Measurements from ENCODE around the gene PARP4. TPM values are rescaled to one million over a fixed set of nuclear protein-coding genes. Genes with fewer than 3 reads are reported as not detected.
"Not testable (repeated sequence)": the region's sequence is repeated elsewhere in the genome, so short reads cannot be mapped to it uniquely, and the experiment has no call there.

Gene PARP4
- total RNA-seq, 2 donors from 2014 or later = 28.3 to 48.8 TPM

DNA sequence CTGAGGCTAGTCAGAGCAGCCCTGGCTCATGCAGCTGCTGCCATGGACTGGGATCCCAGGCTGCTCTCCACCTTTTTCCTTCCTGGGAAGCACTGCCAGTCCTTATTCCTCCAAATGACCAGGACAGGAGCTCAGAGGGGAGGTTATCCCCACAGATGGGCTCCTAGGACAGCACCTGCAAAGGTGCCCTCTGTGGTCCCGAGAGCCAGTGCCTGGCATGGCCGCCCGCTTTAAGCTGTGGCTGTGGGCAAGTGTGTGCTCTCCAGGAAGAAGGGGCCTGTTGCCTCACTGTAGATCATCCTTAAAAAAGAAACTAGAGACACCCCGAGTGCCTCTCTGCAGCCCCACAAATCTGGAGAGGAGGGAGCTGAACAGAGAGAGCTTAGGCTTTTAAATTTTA, 119.6 kb downstream of the PARP4 start:
- peaks cover 10% of the 10 kb centered on the region for H3K9me3 ChIP-seq
- ATAC-seq (ENCODE audit: insufficient number of reproducible peaks, low FRiP score, low read depth) = no peak
- TF ChIP-seq, protein P1, sequence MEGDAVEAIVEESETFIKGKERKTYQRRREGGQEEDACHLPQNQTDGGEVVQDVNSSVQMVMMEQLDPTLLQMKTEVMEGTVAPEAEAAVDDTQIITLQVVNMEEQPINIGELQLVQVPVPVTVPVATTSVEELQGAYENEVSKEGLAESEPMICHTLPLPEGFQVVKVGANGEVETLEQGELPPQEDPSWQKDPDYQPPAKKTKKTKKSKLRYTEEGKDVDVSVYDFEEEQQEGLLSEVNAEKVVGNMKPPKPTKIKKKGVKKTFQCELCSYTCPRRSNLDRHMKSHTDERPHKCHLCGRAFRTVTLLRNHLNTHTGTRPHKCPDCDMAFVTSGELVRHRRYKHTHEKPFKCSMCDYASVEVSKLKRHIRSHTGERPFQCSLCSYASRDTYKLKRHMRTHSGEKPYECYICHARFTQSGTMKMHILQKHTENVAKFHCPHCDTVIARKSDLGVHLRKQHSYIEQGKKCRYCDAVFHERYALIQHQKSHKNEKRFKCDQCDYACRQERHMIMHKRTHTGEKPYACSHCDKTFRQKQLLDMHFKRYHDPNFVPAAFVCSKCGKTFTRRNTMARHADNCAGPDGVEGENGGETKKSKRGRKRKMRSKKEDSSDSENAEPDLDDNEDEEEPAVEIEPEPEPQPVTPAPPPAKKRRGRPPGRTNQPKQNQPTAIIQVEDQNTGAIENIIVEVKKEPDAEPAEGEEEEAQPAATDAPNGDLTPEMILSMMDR (IDR thresholded peaks at IDR 0.05) = no peak
- H3K36me3 ChIP-seq = no peaks in the 10 kb centered on the region
- H3K27ac ChIP-seq = no peak overlapping the region
- H3K4me3 ChIP-seq = no peak overlapping the region
- H3K27me3 ChIP-seq (replicated peaks; ENCODE audit: insufficient read depth) = no peaks in the 10 kb centered on the region
- H3K4me1 ChIP-seq (ENCODE audit: control insufficient read depth in 1 of 2, low read depth in 2 of 2) = no peaks in the 10 kb centered on the region
- no peak for DNase-seq (ENCODE audit: low spot score)

DNA sequence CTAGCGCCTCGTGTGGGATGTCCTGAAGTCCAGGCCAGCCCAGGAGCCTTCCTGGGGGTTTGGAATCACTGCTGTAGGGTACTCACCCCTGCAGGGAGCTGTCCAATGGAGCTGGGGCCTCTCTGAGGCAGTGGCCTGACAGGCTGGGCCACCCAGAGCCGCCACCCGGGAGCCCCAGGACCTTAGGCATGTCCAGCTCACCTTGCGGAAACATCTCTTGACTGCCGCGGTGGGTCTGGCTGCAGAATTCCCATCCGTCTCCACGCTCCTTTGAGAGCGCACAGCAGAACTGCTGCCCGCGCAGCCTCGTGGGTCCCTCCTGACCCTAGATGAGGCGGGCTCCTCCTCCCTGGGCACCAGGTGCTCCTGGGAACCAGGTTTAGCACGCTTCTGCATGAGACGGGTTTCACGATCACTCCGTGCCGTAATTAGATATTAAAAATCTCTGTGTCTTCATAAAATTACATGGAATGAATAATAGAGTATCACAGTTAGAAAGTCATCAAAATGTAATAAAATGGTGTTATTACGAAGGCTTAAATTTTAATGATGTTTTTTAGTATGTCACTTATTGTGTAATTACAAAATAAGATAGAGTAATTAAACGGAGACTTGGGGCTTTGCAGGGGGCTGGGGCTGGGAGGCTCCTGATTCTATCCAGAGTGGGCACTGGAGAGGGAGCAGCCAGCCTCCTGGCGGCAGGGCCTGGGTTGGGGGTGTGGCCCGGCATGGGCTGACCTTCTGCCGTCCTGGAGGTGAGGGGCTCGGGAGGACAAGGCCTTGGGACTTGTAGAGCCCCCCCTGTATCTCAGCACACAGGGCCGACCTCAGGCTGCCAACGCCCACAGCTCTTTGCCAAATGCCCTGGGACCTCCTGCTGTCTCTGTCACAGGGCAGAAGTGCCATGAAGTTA, 120.6 kb downstream of the PARP4 start:
- DNase-seq (ENCODE audit: low spot score); ATAC-seq (ENCODE audit: insufficient number of reproducible peaks, low FRiP score, low read depth); H3K27ac ChIP-seq; H3K4me1 ChIP-seq (ENCODE audit: control insufficient read depth in 1 of 2, low read depth in 2 of 2); H3K36me3 ChIP-seq; H3K4me3 ChIP-seq; H3K27me3 ChIP-seq (replicated peaks; ENCODE audit: insufficient read depth); H3K9me3 ChIP-seq: not testable (repeated sequence)

DNA sequence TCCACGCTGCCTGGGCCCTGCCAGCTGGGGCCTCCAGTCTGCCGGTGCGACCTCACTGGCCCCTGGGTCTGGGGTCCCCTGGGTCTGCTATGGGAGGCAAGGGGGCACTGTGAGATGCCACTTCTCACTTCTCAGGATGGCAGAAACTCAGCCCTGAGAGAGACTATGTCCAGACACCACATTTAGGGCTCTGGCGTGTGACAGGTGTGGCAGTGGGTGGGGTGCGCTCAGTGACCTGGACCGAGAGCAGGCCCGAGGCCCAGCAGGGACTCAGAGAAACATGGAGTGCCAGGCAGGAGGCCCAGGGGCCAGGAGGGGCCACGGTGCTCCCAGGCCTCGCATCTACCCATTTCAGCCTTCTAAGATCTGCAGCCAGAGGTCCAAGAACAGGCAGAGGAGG, 121.8 kb downstream of the PARP4 start:
- H3K36me3 ChIP-seq; H3K4me1 ChIP-seq (ENCODE audit: control insufficient read depth in 1 of 2, low read depth in 2 of 2); H3K9me3 ChIP-seq; H3K27ac ChIP-seq; H3K27me3 ChIP-seq (replicated peaks; ENCODE audit: insufficient read depth); ATAC-seq (ENCODE audit: insufficient number of reproducible peaks, low FRiP score, low read depth); DNase-seq (ENCODE audit: low spot score); H3K4me3 ChIP-seq: not testable (repeated sequence)

DNA sequence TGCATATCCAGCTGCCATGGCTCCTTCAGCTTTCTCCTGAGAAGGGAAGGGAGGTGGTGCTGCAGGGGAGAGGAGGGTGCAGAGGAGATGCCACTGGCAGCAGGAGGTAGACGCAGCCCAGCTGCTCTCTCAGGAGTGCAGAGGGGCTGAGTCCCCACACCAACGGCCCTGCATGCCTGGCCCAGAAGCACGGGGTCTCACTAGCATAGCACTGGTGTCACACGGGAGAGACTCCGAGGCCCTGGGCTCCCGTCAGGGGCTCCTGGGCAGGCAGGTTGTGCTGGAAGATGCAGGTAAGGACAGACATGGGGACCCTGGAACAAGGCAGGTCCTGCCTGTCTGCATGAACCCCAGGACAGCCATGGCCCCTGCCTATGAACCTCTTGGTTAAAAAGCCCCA, 123.1 kb downstream of the PARP4 start:
- H3K4me3 ChIP-seq = no peak overlapping the region
- H3K27ac ChIP-seq = no peak overlapping the region
- no peaks in the 10 kb centered on the region for H3K27me3 ChIP-seq (replicated peaks; ENCODE audit: insufficient read depth)
- ATAC-seq (ENCODE audit: insufficient number of reproducible peaks, low FRiP score, low read depth) (no peak), DNase-seq (ENCODE audit: low spot score) (no peak)
- TF ChIP-seq, protein P1 (IDR thresholded peaks at IDR 0.05) = no peak
- no peaks in the 10 kb centered on the region for H3K4me1 ChIP-seq (ENCODE audit: control insufficient read depth in 1 of 2, low read depth in 2 of 2)
- no peaks in the 10 kb centered on the region for H3K36me3 ChIP-seq
- H3K9me3 ChIP-seq = no peaks in the 10 kb centered on the region

DNA sequence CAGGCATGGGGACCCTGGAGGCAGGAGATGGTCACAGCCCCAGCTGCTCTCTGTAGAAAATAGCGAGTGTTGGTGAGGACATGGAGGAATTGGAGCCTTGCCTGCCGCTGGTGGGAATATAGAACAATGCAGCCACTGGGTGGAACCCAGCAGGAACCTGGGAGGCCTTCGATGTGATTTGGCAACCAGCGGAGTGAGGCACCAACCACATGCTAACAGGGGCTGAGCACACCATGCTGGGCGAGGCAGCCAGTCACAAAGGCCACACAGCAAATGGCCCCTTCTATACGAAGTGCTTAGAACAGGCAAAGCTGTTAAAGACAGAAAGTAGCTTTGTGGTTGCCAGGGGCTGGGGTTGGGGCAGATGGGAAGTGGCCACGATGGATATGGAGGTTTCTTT, 123.8 kb downstream of the PARP4 start:
- not testable (repeated sequence) for DNase-seq (ENCODE audit: low spot score); ATAC-seq (ENCODE audit: insufficient number of reproducible peaks, low FRiP score, low read depth); H3K27me3 ChIP-seq (replicated peaks; ENCODE audit: insufficient read depth); H3K9me3 ChIP-seq; H3K4me3 ChIP-seq; H3K27ac ChIP-seq; H3K4me1 ChIP-seq (ENCODE audit: control insufficient read depth in 1 of 2, low read depth in 2 of 2); H3K36me3 ChIP-seq

DNA sequence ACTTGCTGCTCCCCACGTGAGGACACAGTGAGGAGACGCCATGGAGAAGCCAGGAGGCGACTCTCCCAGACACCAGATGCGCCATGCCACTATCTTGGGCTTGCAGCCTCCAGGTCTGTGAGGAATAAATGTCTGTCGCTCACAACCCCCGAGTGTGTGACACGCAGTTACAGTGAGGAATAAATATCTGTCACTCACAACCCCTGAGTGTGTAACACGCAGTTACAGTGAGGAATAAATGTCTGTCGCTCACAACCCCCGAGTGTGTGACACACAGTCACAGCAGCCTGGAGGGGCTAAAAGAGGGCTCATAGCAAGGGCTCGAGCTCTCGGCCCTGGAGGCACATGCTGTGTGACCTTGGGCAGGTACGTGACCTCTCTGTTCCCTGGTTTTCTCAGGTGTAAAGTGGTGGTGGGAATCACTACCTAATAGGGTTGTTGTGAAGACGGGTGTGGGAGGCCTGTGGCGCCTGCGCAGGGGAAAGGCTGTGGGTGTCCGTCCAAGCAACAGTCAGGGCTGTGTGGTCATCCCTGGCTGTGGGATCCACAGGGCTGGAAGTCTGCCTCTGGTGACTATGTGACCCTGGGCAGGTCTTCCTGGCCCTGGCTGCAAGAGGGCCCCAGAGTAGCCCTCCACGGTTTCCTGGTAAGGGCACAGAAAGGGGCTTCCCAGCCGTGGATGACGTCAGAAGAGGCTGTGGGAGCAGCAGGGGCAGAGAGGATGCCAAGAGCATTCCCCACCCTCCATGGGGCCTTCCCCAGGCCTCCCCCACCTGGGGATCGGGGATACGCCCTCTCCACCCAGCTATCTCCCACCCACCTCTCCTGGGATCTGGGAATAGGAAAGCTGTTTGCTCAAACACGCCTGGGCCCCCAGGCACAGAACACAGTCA, 125.5 kb downstream of the PARP4 start:
- no peak for ATAC-seq (ENCODE audit: insufficient number of reproducible peaks, low FRiP score, low read depth)

More for the DNA sequence above, 125.5 kb downstream of the PARP4 start:
- Histone ChIP-seq H3K9me3 (no peaks in the 10 kb centered on the region), H3K27ac (no peak overlapping the region), H3K27me3 (replicated peaks; ENCODE audit: insufficient read depth) (no peaks in the 10 kb centered on the region), H3K4me3 (no peak overlapping the region), H3K4me1 (ENCODE audit: control insufficient read depth in 1 of 2, low read depth in 2 of 2) (no peaks in the 10 kb centered on the region), H3K36me3 (no peaks in the 10 kb centered on the region)
- DNase-seq (ENCODE audit: low spot score) = no peak
- TF ChIP-seq, protein P1 (IDR thresholded peaks at IDR 0.05) = no peak

Data from thoracic aorta (tissue), 2 donors.